HepG2 (cell line): ENCODE results near the gene RPS15A. TPM values are rescaled to one million over a fixed set of nuclear protein-coding genes. Genes with fewer than 3 reads are reported as not detected.
"Not testable (repeated sequence)": the region's sequence is repeated elsewhere in the genome, so short reads cannot be mapped to it uniquely, and the experiment has no call there.

Experiments
- ATAC-seq: fragments of 200-7000 bp; cut with Tn5 transposase; 3 replicates; pipeline ENCODE4 v1.9.1; 2020; ENCODE audit warnings: mild to moderate bottlenecking, moderate library complexity
- BruUV-seq: library from RNA; stranded (reverse); fragments of 400-500 nt; replicated peaks from 2 replicates; lab custom pipeline; 2021; lab: Mats Ljungman, UMichigan
- CTCF ChIA-PET: fragments of 300-600 bp; formaldehyde crosslinking; extraction: SDS; loops from one replicate; lab custom pipeline; 2021; ENCODE audit warnings: low total read pairs, inconsistent platforms, low intra/inter-chr PET ratio; lab: Yijun Ruan, JAX
- POLR2A ChIA-PET: fragments of 350-600 bp; sonication (Branson Sonifier 250); formaldehyde crosslinking; loops from one replicate; lab custom pipeline; 2020; ENCODE audit warnings: antibody characterized with exemption, inconsistent platforms; lab: Yijun Ruan, JAX
- DNase-seq: peaks from one replicate; pipeline ENCODE4 v3.0.0-alpha.2; 2015; ENCODE audit warnings: low spot score
- FAIRE-seq: peaks from 3 replicates; lab custom pipeline; 2011; peaks lifted over from hg19 to GRCh38; lab: Jason Lieb, UNC
- H2AFZ ChIP-seq: one replicate; pipeline ENCODE4 v1.6.1; 2011; ENCODE audit warnings: low read length, inconsistent platforms
- H3K27ac ChIP-seq: fragments of 300-600 bp; 3 replicates; pipeline ENCODE4 v1.8.0; 2011; ENCODE audit warnings: mixed run types, mild to moderate bottlenecking, mixed read lengths, low read length, inconsistent platforms; ENCODE audit not compliant: insufficient read depth; ENCODE audit errors: extremely low read length
- H3K27me3 ChIP-seq, 2 experiments: fragments of 200-600 bp in 1 of 2; 2 replicates in 1 of 2; 3 replicates in 1 of 2; pipeline versions ENCODE4 v1.6.0 to v1.8.0; 2011; ENCODE audit warnings: low read length in 2 of 2, mild to moderate bottlenecking in 2 of 2, moderate library complexity in 2 of 2, inconsistent platforms in 1 of 2; ENCODE audit not compliant: insufficient read depth in 2 of 2, control insufficient read depth in 1 of 2
- H3K36me3 ChIP-seq, 2 experiments: fragments of 200-600 bp in 1 of 2; replicated peaks in 1 of 2; 2 replicates in 1 of 2; 3 replicates in 1 of 2; pipeline versions ENCODE4 v1.5.1 to v1.8.0; 2011; ENCODE audit warnings: low read length in 2 of 2, inconsistent platforms in 1 of 2; ENCODE audit not compliant: insufficient read depth in 2 of 2, control insufficient read depth in 1 of 2
- H3K4me1 ChIP-seq: 2 replicates; pipeline ENCODE4 v1.5.1; 2012; ENCODE audit warnings: low read length, inconsistent platforms; ENCODE audit not compliant: insufficient read depth
- H3K4me2 ChIP-seq: 2 replicates; pipeline ENCODE4 v1.6.0; 2011; ENCODE audit warnings: low read depth, low read length, inconsistent platforms
- H3K4me3 ChIP-seq, 3 experiments: fragments of 200-600 bp in 1 of 3; sonication (generic), shearing (Covaris generic) in 1 of 3; replicated peaks in 1 of 3; 2 replicates each; pipeline ENCODE4 v1.5.1; 2011 to 2016; ENCODE audit warnings: low read length in 3 of 3, inconsistent platforms in 2 of 3, low read depth in 2 of 3, mild to moderate bottlenecking in 2 of 3, control low read depth in 1 of 3, mixed read lengths in 1 of 3; ENCODE audit not compliant: insufficient read depth in 1 of 3
- H3K79me2 ChIP-seq: one replicate; pipeline ENCODE4 v1.6.1; 2011; ENCODE audit warnings: low read length, inconsistent platforms; ENCODE audit not compliant: insufficient read depth
- H3K9ac ChIP-seq: 2 replicates; pipeline ENCODE4 v1.6.0; 2011; ENCODE audit warnings: mild to moderate bottlenecking, low read depth, low read length, inconsistent platforms; ENCODE audit not compliant: insufficient read depth
- H3K9me3 ChIP-seq: 2 replicates; pipeline ENCODE4 v1.5.1; 2012; ENCODE audit warnings: mild to moderate bottlenecking, low read length
- H4K20me1 ChIP-seq: 2 replicates; pipeline ENCODE4 v1.6.0; 2011; ENCODE audit warnings: inconsistent platforms, mild to moderate bottlenecking, low read length, moderate library complexity; ENCODE audit not compliant: insufficient read depth
- CTCF ChIP-seq: sonication (generic); formaldehyde crosslinking; IDR thresholded peaks from 2 replicates; pipeline ENCODE4 v1.5.0; 2020; ENCODE audit warnings: mild to moderate bottlenecking, missing genetic modification reagents, moderate library complexity
- HNRNPK ChIP-seq: fragments of 200-400 bp; formaldehyde crosslinking; IDR thresholded peaks from 2 replicates; pipeline ENCODE4 v1.6.1; 2018; ENCODE audit warnings: low read length, low read depth, moderate library complexity, mild to moderate bottlenecking; ENCODE audit not compliant: poor library complexity, severe bottlenecking
- PCBP1 ChIP-seq: fragments of 200-400 bp; formaldehyde crosslinking; IDR thresholded peaks from 2 replicates; pipeline ENCODE4 v1.6.1; 2017; ENCODE audit warnings: mild to moderate bottlenecking, low read depth, low read length, borderline replicate concordance
- RAD21 ChIP-seq: fragments of 450-650 bp; formaldehyde crosslinking; IDR thresholded peaks from 2 replicates; pipeline ENCODE4 v1.5.0; 2020; ENCODE audit warnings: mild to moderate bottlenecking
- SMC3 ChIP-seq: IDR thresholded peaks from 2 replicates; pipeline ENCODE4 v1.6.1; 2011; ENCODE audit warnings: low read length, improper control_type of control experiment
- STAG1 ChIP-seq: sonication (generic); formaldehyde crosslinking; IDR thresholded peaks from 2 replicates; pipeline ENCODE4 v1.4.0; 2020; ENCODE audit warnings: missing genetic modification reagents
- YEATS2 ChIP-seq: sonication (generic); formaldehyde crosslinking; IDR thresholded peaks from 2 replicates; pipeline ENCODE4 v1.4.0; 2020; ENCODE audit warnings: missing genetic modification reagents, borderline replicate concordance
- ZNF547 ChIP-seq: sonication (generic); formaldehyde crosslinking; IDR thresholded peaks from 2 replicates; pipeline ENCODE4 v1.5.1; 2020; ENCODE audit warnings: mild to moderate bottlenecking, missing genetic modification reagents
- ZSCAN25 ChIP-seq: sonication (generic); formaldehyde crosslinking; IDR thresholded peaks from 2 replicates; pipeline ENCODE4 v1.8.0; 2022; ENCODE audit warnings: mild to moderate bottlenecking, missing genetic modification reagents
- WGBS: methylation state at CpG from one replicate; pipeline ENCODE4 v1.1.6; 2017; ENCODE audit warnings: low lambda C conversion rate; 5-methylcytosine and 5-hydroxymethylcytosine counted together
- in situ Hi-C: cut with HindIII; loops from 2 replicates; pipeline ENCODE4 v1.10.0; 2017; ENCODE audit warnings: low pct_unique_long_range_greater_than_20kb; ENCODE audit not compliant: extremely low pct_ligation_motif_present
- intact Hi-C: fragments of 100-400 bp; cut with micrococcal nuclease; formaldehyde crosslinking; loops from one replicate; pipeline ENCODE4 v1.10.0; 2022; ENCODE audit not compliant: unreplicated experiment
- polyA plus RNA-seq, 8 experiments: library from polyadenylated mRNA; depleted of rRNA in 3 of 8; stranded (reverse) in 7 of 8; unstranded in 1 of 8; fragments of >200 nt; fragmentation: Illumina TruSeq in 4 of 8; extraction: Trizol in 4 of 8; gene quantifications; 2 replicates each; pipeline versions ENCODE4 v1.2.1 to v1.2.3, GENCODE V29; 2011 to 2016; ENCODE audit warnings: low read depth in 4 of 8, missing spikeins in 1 of 8, mixed read lengths in 1 of 8; ENCODE audit not compliant: insufficient read depth in 1 of 8
- total RNA-seq, 5 experiments: library from RNA; depleted of rRNA; stranded (reverse); fragments of >200 nt; fragmentation: Illumina TruSeq; extraction: Trizol; gene quantifications; 2 replicates each; pipeline ENCODE4 v1.2.3, GENCODE V29; 2016; ENCODE audit warnings: low read depth in 1 of 5

Gene RPS15A
- total and polyA plus RNA-seq, 2 of the 13 experiments (the other 11 are each of a cell fraction or from before 2014, with no cell fraction given) = 5,489 to 9,457 TPM

GRCh38 chr16:18759598-18760520 is 30.3 kb downstream of the RPS15A start:
- POLR2A ChIA-PET, H3K79me2 ChIP-seq, intact Hi-C loops, H4K20me1 ChIP-seq: not testable (repeated sequence)
- CTCF ChIA-PET = interaction anchor here (1.7 kb wide), 1 partner anchor 838 kb away, joined by 9 read pairs; no protein-coding TSS in a partner anchor
- peak; percentile 99 for FAIRE-seq
- H3K4me1 ChIP-seq = peaks cover 18% of the 10 kb centered on the region
- peak; percentile 45 for TF ChIP-seq SMC3
- TF ChIP-seq ZNF547 (CRISPR knock-in tag) = 0 out of 2 replicates have a peak, but pooled peaks have one; percentile 27
- TF ChIP-seq YEATS2 = 0 out of 2 replicates have a peak, but pooled peaks have one; percentile 21
- peak; percentile 63 for TF ChIP-seq HNRNPK
- TF ChIP-seq PCBP1 = 0 out of 2 replicates have a peak, but pooled peaks have one; percentile 37
- TF ChIP-seq ZSCAN25 (CRISPR knock-in tag) = peak; percentile 87
- TF ChIP-seq CTCF (CRISPR knock-in tag) = peak; percentile 89
- TF ChIP-seq STAG1 (CRISPR knock-in tag) = peak; percentile 89
- peak; percentile 72 for TF ChIP-seq RAD21 (CRISPR knock-in tag)
- TF ChIP-seq, all 625 proteins: peak for 9; not testable (repeated sequence) for 616
- H3K36me3 ChIP-seq, H3K9ac ChIP-seq, H3K27ac ChIP-seq, in situ Hi-C loops, H3K9me3 ChIP-seq, BruUV-seq, DNase-seq, H3K27me3 ChIP-seq, H2AFZ ChIP-seq: not testable (repeated sequence)
- Histone ChIP-seq H3K4me3 (peak overlapping the region in 1 of 3 experiments; percentile 13; a peak in 1 of 6 replicates), H3K4me2 (0 out of 2 replicates have a peak overlapping the region, but pooled peaks have one; percentile 24)
- ATAC-seq = peak; percentile 84
- WGBS = 16% methylated on average over 20 of the region's 21 CpGs
